Lower leg skin (tissue), 3 donors: Measurements from ENCODE around the gene ST3GAL3.

Experiments used
- CTCF ChIP-seq, 3 donors: fragments of 450-650 bp; IDR thresholded peaks; one replicate each; pipeline ENCODE4 v1.5.1; 2016; ENCODE audit warnings: antibody characterized with exemption in 3 of 3, mild to moderate bottlenecking in 3 of 3, moderate library complexity in 2 of 3
- POLR2A ChIP-seq, 2 donors: fragments of 450-650 bp; IDR thresholded peaks; one replicate each; pipeline ENCODE4 v1.6.1; 2016 to 2017; ENCODE audit warnings: antibody characterized with exemption in 2 of 2, mild to moderate bottlenecking in 1 of 2, moderate library complexity in 1 of 2

GRCh38 chr1:43958351-43959255 lies 251.3 kb downstream of the ST3GAL3 start:
- no peak for TF ChIP-seq CTCF (IDR thresholded peaks at IDR 0.05)
- TF ChIP-seq POLR2A (IDR thresholded peaks at IDR 0.05) = no peak
